ENCODE measurements around the gene ERGIC2. TPM values are rescaled to one million over a fixed set of nuclear protein-coding genes. Genes with fewer than 3 reads are reported as not detected.
"Not testable (repeated sequence)": the region's sequence is repeated elsewhere in the genome, so short reads cannot be mapped to it uniquely, and the experiment has no call there.

Gene ERGIC2
- total RNA-seq, 1 donor from 2014 or later: 84.1 TPM

GRCh38 chr12:29309320-29309902 lies 71.6 kb downstream of the ERGIC2 start:
- DNase-seq (ENCODE audit: low spot score): no peak
- intact Hi-C loops (cut with DNase I): no loop called here

DNA sequence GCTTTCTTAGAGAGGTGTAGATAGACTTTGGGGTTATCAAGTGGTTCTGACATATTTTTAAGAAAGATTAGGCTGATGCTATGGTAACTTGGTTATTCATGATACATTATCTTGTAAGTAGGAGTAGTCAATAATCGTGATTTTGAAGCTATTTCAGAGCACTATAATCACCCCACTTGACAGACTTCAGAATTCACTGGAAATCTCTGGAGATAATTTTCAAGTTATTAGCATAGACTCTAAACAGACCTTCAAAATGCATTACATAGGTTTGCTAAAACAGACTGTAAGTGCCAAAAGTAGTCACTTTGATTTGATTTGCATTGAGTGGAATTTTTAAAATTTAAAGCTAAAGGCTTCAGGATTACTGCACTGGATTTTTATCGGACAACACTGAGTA lies 74.3 kb downstream of the ERGIC2 start:
- no peak for DNase-seq (ENCODE audit: low spot score)
- intact Hi-C loops (cut with DNase I): no loop called here

GRCh38 chr12:29306266-29306665 lies 74.7 kb downstream of the ERGIC2 start:
- intact Hi-C loops (cut with DNase I): no loop called here
- no peak for DNase-seq (ENCODE audit: low spot score)

DNA sequence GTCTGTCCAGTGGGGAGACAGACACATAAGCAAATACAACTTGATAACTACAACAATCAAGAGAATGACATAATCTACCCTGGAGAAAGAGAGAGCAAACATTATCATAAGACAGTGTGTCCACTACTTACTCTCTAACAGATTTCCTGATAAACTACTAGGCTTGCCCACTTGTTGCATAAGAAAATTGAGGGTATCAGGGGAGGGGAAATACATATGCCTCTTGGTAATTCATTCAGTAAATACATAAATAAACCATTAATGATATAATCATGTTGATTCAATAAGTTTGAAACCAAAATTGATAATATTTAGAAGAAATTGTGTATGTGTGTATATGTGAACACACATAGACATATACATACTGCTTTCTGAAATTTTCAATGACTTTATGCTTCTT lies 76.6 kb downstream of the ERGIC2 start:
- DNase-seq (ENCODE audit: low spot score): no peak
- intact Hi-C loops (cut with DNase I): no loop called here

GRCh38 chr12:29301114-29301513 lies 79.9 kb downstream of the ERGIC2 start:
- intact Hi-C loops (cut with DNase I): no loop called here
- no peak for DNase-seq (ENCODE audit: low spot score)

DNA sequence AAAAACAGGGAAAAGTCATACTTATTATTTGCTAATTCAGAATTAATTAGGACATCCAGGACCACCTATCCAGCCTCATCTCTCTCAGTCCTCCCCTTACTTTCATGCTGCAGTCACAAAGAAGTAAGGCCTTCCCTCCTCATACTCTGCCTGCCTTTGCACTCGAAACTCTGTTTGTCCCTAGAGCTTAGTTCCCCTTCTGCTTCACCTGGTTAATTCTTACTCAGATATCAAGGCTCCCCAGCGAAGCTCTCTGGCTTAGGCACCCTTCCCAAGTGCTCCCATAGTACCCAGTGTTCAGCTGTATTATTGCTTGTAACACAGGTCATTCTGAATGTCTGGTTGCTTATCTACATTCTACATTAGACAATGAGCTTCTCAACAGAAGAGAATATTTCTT lies 81.3 kb downstream of the ERGIC2 start:
- intact Hi-C loops (cut with DNase I): no loop called here
- no peak for DNase-seq (ENCODE audit: low spot score)

GRCh38 chr12:29291226-29291625 lies 89.7 kb downstream of the ERGIC2 start:
- no peak for DNase-seq (ENCODE audit: low spot score)
- intact Hi-C loops (cut with DNase I): no loop called here

DNA sequence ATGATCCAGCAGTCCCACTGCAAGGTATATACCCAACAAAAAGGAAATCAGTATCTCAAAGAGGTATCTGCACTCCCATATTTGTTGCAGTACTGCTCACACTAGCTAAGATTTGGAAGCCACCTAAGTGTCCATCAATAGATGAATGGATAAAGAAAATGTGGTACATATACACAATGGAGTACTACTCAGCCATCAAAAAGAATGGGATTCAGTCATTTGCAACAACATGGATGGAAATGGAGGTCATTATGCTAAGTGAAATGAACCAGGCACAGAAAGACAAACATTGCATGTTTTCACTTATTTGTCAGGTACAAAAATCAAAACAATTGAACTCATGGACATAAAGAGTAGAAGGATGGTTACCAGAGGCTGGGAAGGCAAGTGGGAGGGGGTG lies 90.5 kb downstream of the ERGIC2 start:
- DNase-seq (ENCODE audit: low spot score); intact Hi-C loops (cut with DNase I): not testable (repeated sequence)

GRCh38 chr12:29288031-29288430 lies 92.9 kb downstream of the ERGIC2 start:
- intact Hi-C loops (cut with DNase I): no loop called here
- DNase-seq (ENCODE audit: low spot score): no peak

GRCh38 chr12:29287622-29288021 lies 93.3 kb downstream of the ERGIC2 start:
- intact Hi-C loops (cut with DNase I): no loop called here

More at GRCh38 chr12:29287622-29288021, 93.3 kb downstream of the ERGIC2 start:
- DNase-seq (ENCODE audit: low spot score): no peak

Other genes with a start within 250 kb of the ERGIC2 start
- 3.3 TPM for gene FAR2, start 231.9 kb downstream of the ERGIC2 start, total RNA-seq
- not detected for gene OVCH1, start 116.5 kb upstream of the ERGIC2 start, total RNA-seq